Activated T-cell treated with anti-CD3 and anti-CD28 coated beads for 4 hours (primary cell): ENCODE results near the gene P2RX3.
"Not testable (repeated sequence)": the region's sequence is repeated elsewhere in the genome, so short reads cannot be mapped to it uniquely, and the experiment has no call there.

ENCODE experiments used
- DNase-seq: peaks from one replicate; pipeline ENCODE4 v3.0.0-alpha.2; 2020

P2RX3 gene

DNA sequence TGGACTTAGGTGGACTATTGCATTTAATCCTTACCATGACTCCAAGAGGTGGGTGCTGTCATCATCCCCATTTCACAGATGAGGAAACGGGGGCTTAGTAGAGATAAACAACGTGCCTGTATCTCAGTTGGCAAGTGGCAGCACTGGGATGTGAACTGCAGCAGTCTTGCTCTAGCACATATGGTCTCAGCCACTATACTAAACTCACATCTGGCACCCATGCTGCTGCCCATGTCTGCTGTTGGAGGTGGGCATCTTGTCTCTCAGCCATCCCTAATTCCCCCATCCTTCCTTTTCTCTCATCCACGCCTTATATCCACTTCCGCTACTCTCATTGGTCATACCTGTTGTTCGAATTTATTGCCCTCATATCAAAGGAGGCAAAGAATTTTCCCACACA lies 39.0 kb downstream of the P2RX3 start:
- no peak for DNase-seq

DNA sequence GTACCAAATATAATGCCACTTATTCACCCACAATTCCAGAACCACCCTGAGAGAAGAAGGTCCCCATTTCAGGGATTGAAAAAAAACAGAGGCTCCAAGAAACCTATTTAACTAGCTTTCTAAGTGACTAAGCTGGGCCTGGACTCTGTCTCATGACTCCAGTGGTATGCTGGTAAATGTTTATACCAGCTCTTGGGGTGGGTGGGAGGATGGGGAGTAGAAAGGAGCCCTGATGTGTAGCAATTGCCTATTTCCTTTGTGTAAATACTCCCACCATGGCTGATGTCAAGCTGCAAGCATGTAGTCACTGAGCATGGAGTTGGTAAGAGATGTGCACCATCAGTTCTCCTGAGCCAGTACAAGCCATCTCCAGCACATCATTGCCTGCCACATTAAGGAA lies 40.0 kb downstream of the P2RX3 start:
- no peak for DNase-seq

DNA sequence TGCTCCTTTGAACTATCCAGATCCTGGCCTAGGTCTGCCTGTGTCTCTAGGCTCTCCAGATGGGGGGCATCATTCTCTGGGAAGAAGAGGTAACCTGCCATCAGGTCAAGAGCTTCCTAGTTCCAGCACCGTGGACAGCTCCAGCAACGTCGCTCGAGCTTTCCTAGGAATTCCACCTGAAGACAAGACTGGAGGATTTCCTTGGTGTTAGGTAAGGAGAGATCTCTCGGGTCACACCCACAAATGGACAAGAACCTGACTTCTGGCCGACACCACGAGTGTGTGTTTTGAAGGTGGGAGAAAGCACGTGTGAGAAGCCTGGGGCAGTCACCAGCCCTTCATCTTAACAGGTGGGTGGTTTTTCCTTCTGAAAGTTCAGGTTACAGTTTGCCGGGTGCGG lies 41.6 kb downstream of the P2RX3 start:
- DNase-seq = no peak

DNA sequence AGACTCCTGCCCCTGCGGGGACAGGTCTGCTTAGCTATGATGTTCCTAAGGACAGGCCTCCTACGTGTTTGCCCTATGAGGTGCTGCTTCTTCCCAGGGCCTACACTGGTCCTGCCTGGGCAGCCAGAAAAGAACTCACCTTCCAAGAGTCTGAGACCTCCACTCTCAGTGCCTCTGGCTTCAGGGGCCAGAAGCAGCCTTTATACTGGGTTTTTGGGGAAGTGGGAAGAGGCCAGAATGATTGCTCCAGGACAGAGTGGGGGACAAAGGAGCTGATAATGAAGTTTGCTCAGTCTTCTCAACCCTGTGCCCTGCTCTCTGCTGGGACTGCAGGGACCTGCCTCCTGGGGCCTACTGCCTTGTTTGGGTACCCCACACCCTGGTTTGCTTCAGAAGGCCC lies 42.8 kb downstream of the P2RX3 start, which contains the start of gene PRG3:
Gene PRG3 (minus strand): TSS at position 176 of the 400 bp plus-strand sequence. CDS start 442 bp downstream, outside the sequence.
- DNase-seq = no peak

DNA sequence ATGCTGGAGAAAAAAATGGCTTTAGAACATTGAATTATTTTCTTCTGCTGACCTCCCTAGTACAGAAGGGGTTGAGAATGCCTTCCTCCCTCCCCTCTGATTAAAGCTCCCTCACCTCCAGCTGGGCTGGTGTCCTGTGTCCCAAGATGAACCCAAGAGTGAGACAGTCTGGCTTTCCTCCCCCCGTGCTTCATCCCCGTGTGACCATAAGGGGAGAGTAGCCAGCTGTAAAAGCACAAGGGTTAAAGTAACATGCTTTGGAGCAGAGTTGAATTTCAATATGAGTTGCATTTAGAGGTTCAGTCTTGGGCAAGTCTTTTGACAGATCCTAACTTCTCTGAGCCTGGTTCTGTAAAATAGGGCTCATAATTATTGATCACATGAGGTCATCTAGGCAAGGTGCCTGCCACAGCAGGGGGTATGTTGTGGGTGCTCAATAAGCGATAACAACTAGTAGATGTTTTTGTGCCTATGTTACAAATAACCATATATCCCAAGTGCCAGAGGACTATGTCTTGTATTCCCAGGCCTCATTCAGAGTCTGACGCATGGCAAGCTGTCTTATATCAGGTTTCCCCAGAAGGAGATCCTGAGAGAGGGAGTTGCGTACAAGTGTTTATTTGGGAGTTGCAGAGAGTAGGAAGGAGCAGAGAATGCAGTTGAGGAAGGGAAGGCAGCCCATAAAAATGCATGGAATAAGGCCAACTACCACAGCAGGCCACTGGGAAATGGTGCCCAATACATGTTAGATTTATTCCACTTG lies 48.2 kb downstream of the P2RX3 start:
- no peak for DNase-seq

DNA sequence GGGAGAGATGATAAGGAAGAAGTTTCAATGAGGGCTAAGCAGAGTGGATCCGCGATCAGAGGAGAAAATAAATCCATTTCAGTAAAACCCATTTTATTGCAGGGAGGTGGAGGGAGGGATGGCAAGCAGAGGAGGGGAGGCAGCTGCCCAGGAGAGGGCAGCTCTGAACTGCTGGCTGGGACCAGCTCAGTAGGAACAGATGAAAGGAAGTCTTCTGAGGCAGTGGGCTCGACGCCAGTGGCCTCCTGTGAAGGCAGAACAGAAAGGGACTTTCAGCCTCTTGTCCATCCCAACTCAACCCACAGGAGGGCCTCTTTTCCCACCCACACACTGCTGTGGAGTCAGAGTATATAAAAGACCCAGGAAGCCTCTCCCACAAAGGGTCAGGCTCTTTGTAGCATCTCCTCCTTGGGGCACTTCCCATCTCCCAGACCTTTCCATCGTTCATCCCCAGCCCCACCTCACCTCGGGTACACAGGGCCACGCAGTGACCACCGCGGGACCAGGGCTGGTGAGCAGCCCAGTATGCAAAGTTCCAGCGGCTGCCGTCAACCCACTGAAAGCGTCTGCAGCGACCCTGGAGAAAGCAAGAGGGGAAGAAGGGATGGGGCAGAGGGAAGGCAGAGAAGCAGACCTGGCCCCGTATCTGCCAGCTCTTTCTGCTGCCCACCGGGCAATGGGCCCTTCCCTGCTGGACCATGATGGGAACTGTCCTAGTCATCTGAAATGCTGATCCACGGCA lies 49.3 kb downstream of the P2RX3 start:
- no peak for DNase-seq

GRCh38 chr11:57390535-57390934 lies 52.4 kb downstream of the P2RX3 start, which contains the start of gene PRG2:
PRG2 (minus strand) TSS chr11:57390650; CDS start chr11:57389944, 706 bp downstream.
- DNase-seq = no peak

- no peak for DNase-seq
Observed at GRCh38 chr11:57391111-57391510, 53.0 kb downstream of the P2RX3 start.

DNA sequence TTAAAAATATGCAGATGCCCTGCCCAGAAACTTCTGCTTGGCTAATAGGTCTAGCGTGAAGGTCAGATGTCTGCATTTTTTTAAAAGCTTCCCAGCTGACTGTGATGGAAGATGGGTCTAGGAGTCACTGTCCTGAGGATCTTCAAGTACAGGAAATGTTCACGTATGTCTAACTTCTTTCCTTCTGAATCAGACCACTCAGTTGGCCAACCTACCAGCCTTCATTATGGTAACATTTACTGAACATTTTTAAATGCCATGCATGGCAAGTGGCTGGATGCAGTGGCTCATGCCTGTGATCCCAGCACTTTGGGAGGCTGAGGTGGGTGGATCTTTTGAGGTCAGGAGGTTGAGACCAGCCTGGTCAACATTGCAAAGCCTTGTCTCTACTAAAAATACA lies 53.4 kb downstream of the P2RX3 start:
- DNase-seq = no peak

GRCh38 chr11:57392066-57392762 lies 54.1 kb downstream of the P2RX3 start:
- DNase-seq = no peak

DNA sequence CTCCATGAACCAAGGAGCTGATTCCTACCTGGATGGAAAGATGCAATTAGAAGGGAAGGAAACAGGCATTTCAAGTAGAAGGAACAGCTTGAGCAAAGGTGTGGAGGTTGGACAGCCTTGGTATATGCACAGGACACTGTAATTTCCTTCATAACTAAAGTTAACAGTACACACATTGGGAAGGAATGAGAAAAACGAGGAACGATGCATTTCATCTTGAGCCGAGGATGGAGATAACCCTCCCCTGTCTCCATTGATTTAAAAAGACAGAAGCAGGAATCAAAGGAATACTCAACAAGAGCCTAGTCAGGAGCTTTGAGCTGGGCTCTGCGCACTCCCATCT lies 54.6 kb downstream of the P2RX3 start:
- DNase-seq = no peak

DNA sequence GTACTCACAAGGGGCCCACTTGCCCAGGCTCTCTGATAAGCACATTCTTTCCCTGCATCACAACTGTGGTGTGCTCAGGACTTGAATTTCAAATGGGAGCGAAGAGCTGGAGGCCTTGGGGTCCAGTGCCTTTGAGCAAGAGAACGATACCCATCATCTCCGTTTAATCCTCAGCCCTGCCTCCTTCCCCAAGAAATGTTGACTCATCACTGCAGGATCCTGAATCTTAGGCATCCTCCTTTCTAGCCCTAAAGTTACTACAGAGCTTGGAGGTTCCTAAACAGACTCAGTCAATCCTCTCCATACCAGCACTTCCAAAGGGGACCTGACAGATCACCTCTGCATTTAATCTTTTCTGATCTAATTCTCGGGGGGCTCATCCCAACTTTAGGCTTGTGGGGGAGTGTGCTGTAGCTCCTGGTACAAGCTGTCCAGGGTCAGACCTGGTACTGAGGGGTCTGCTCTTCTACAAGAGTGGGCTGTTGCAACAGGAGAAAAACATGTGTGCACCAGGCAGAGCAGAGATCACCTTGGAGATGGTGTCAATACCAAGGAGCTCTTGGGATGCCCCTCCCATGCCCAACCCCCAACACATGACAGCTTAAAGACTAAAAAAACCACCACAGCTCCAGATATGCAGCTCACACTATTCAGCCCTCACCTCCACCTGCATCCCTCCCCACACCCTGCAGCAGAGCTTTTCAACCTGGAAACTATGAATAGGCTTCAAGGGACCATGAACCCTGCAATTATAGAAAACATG lies 56.2 kb downstream of the P2RX3 start:
- DNase-seq = no peak

DNA sequence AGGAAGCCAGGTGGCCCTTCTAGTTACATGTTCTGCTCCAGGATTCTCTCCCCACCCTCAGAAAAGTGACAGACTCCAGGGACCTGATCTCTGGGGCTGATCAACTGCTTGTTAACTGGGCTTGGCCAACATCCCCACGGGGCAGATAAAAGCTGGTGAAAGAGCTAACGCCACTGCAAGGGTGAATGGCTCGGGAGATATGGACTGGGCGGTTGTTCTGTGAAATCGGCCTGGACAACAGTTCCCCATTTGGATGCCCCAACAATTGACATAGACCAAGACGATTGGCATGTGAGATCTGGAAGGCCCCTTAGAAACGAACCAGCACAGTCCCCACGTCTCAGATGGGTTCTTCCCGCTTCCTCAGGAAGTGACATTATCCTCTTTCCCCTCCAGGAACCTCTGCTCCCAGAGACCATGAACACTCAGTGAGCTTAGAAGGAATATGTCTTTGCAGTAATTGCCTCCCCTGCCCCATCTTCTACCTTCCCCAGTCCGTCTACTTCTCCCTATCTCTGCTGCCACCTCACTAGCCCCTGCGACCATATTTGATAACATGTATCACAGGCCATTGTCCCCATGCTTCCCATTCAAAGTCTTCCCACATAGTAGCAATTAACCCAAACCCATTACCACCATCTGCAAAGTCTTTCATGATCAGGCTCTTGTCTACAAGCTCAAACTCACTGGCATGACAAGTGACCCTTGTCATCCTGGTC lies 57.9 kb downstream of the P2RX3 start:
- no peak for DNase-seq

GRCh38 chr11:57396744-57397143 lies 58.6 kb downstream of the P2RX3 start:
- no peak for DNase-seq

GRCh38 chr11:57397394-57397990 lies 59.3 kb downstream of the P2RX3 start:
- DNase-seq = no peak

DNA sequence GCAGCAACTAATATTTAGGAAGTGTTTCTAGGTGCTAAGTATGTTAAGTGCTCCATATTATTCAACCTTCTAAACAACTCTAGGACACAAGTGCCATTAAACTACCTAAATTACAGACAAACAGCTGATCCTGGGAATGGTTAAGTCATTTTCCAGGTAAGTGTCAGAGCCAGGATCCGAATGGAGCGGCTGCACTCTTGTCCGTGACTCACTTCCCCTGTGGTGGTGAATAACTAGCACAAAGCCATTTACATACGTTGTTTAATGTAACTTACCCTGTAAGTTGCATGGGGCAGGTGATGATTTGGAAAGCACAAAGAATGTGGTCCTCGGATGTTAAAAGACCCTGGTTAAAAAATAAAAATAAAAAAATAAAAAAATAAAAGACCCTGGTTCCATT lies 61.1 kb downstream of the P2RX3 start:
- DNase-seq = no peak

GRCh38 chr11:57399972-57400578 lies 61.9 kb downstream of the P2RX3 start:
- no peak for DNase-seq

DNA sequence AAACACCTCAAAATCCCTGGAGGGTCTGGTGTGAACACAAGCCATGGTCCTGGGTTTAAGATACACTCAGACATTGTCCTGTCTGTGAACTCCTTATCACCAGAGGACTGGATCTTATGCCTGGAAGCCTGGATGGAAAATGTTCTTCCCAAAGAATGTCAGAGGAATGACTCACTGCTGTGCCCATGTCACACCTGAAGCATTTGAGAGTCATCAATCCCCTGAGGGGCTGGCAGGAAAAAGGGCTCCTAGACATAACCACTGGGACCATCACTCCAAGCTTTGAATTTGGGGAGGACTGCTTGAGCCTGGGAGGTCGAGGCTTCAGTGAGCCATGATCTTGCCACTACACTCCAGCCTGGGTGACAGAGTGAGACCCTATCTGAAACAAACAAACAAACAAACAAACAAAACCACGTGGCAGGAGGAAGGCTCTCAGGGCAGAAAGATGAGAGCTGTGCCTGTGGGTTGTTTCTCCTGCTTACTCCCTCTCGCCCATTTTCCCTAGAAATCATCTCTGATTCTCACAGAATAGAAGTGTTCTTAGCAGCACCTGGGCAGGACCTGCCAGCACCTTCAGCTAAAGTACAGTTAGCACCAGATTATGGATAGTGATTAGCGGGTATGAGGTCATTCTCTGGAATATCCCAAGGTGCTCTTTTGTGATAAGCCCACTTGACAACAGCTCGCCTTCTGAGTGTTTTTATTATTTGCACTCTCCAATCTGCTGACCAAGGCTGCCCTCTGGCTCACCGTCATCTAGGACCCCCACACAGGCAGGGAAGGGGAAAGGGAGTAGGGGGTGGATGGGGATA lies 64.2 kb downstream of the P2RX3 start:
- no peak for DNase-seq

DNA sequence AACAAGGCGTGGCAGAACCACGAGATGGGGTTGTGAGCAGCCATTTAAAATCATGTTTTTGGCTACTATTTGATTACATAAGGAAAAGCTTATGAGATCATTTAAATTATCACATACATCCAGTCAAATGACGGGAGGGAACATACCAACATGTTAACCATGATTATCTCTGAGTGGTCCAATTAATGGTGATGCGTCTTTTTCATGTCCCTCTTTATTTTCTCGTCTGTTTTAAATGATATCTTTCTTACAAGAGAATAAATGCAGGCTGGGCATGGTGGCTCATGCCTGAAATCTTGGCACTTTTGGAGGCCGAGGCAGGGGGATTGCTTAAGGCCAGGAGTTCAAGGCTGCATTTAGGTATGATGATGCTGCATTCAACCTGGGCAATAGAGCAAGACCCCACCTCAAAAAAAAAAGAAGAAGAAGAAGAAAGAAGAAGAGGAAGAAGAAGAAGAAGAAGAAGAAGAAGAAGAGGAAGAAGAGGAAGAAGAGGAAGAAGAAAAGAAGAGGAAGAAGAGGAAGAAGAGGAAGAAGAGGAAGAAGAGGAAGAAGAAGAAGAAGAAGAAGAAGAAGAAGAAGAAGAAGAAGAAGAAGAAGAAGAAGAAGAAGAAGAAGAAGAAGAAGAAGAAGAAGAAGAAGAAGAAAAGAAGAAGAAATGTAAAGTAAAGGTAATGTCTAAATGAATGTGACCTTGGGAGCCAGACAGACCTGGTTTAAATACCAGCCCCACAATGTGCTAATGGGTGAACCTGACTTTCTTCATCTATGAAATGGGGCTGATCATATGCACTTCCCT lies 65.0 kb downstream of the P2RX3 start:
- not testable (repeated sequence) for DNase-seq

GRCh38 chr11:57403802-57404147 lies 65.6 kb downstream of the P2RX3 start:
- DNase-seq = no peak
